ENCODE measurements around the gene USP3.

Gene USP3

DNA sequence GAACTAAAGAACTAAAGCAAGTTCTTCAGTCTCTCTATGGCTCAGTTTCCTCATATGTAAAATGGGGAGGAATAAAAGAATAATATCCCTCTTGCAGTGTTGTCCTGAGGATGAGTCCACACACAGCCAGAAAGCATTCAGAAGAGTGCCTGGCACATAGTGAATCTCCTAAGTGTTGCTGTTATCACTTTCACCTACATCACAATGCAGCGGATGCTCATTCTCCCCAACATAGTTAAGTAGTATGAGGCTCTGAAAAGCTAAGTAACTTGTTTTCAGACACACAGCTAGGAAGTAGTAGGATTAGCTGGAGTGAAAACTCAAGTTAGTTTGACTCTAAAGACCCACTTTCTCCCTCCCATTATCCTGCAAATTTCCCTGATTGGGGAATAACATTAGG is 9.1 kb upstream of the USP3 start:
- TF ChIP-seq, protein P1, sequence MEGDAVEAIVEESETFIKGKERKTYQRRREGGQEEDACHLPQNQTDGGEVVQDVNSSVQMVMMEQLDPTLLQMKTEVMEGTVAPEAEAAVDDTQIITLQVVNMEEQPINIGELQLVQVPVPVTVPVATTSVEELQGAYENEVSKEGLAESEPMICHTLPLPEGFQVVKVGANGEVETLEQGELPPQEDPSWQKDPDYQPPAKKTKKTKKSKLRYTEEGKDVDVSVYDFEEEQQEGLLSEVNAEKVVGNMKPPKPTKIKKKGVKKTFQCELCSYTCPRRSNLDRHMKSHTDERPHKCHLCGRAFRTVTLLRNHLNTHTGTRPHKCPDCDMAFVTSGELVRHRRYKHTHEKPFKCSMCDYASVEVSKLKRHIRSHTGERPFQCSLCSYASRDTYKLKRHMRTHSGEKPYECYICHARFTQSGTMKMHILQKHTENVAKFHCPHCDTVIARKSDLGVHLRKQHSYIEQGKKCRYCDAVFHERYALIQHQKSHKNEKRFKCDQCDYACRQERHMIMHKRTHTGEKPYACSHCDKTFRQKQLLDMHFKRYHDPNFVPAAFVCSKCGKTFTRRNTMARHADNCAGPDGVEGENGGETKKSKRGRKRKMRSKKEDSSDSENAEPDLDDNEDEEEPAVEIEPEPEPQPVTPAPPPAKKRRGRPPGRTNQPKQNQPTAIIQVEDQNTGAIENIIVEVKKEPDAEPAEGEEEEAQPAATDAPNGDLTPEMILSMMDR (IDR thresholded peaks at IDR 0.05; ENCODE audit: borderline replicate concordance, control extremely low read depth, extremely low read depth, insufficient read depth, missing control alignments): no peak
- DNase-seq (ENCODE audit: low spot score): no peak
- in situ Hi-C loops (cut with MboI; ENCODE audit: low sequenced_read_pairs, unreplicated experiment): no loop called here

DNA sequence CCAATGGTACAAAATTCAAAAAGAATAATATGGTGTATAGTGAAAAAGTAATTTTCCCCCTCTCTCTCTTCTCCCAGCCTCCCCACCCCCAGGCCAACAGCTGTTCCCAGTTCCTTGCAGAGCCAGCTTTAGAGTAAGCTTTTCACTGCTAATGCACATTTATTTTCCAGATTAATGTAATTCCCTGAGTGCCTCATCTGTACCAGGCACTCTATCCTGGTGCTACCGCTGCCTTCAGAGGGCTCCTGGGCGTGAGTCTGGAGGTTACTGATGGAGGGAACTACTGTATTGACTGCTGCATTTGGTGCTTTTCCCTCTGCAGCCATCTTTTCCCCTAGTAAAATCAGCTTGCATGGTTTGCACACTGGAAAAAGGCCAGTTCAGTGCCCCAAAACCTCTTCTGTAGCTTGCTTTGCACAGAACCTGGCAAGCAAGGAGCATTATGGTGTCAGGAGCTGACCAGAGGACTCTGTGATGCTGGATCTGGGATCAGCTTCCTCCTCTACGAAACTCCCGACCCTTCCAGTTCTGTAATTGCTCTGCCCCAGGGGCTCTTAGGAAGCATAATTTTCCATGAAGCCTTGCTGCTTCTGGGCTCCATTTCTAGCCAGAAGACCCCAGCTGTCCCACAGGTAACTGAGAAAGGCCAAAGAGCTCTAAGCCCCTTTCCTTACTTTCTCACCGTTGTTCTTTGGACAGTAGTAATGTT is 8.5 kb upstream of the USP3 start:
- in situ Hi-C loops (cut with MboI; ENCODE audit: low sequenced_read_pairs, unreplicated experiment): no loop called here
- TF ChIP-seq, protein P1 (IDR thresholded peaks at IDR 0.05; ENCODE audit: borderline replicate concordance, control extremely low read depth, extremely low read depth, insufficient read depth, missing control alignments): no peak

DNA sequence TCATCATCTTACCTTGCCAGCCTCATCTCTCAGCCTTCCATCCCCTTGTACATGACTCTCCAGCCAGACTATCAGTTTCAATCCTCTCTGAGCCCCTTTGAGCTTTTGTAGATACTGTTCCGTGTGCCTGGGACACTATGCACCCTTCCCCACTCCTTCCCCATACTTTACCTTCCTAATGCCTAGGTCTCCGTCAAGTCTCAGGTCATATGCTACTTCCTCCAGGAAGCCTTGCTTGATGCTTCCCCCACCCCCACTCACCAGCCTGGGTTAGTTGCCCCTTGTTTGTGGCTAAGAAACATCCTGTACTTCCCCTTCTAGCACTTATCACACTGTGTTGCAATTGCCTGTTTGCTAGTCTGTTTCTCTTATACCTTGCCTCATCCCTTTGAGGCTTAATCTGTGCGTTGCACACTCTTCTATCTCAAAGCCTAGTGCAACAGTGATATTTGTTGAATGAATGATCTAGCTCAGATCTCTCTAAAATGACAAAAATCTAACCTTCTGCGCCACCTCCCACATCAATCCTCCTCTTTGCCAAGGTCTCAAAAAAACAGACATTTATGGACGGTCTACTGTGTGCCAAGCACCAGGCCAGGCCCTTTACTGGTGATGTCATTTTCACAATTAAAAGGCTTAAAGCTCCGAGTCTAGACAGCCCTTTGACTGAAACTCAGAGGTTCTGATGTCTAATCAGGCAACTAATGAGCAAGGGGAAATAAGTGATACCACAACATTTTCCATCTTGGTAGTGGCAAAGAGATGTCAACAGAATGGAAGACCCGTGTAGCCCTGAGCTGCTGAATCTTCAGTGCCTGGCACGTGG is 6.5 kb upstream of the USP3 start:
- DNase-seq (ENCODE audit: low spot score): no peak
- TF ChIP-seq, protein P1 (IDR thresholded peaks at IDR 0.05; ENCODE audit: borderline replicate concordance, control extremely low read depth, extremely low read depth, insufficient read depth, missing control alignments): no peak

More for the DNA sequence above, 8.5 kb upstream of the USP3 start:
- no peak for DNase-seq (ENCODE audit: low spot score)

DNA sequence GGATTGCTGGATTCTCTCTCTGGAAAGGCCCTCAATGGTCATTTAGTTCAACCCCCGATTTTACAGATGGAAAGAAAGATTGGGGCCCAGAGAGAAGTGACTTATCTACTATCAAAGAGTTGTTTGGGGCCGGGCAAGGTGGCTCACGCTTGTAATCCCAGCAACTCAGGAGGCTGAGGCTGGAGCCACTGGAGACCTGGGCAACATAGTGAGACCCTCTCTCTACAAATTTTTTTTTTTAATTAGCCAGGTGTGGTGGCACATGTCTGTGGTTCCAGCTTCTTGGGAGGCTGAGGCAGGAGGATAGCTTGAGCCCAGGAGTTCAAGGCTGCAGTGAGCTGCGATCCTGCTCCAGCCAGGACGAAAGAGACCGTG is 5.2 kb upstream of the USP3 start:
- TF ChIP-seq, protein P1 (IDR thresholded peaks at IDR 0.05; ENCODE audit: borderline replicate concordance, control extremely low read depth, extremely low read depth, insufficient read depth, missing control alignments): no peak
- DNase-seq (ENCODE audit: low spot score): no peak
- in situ Hi-C loops (cut with MboI; ENCODE audit: low sequenced_read_pairs, unreplicated experiment): no loop called here

More for the DNA sequence above, 6.5 kb upstream of the USP3 start:
- in situ Hi-C loops (cut with MboI; ENCODE audit: low sequenced_read_pairs, unreplicated experiment): no loop called here

DNA sequence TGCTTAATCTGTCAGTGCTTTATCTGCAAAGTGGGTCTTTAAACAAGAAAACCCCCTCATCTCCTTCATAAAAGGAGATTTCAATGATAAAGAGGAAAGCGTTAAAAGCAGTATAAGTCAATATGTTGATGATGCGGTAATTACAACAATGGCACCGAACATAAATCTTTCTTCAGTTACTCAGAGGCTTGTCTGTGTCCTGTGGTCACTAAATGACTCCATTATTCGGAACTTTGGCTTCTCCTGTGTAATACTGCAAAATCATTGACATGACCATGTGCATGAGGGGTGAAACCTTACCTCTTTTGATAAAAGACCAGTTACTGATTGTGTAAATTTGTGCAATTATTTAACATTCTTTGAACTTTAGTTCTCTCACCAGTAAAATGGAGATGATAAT is 4.8 kb upstream of the USP3 start:
- TF ChIP-seq, protein P1 (IDR thresholded peaks at IDR 0.05; ENCODE audit: borderline replicate concordance, control extremely low read depth, extremely low read depth, insufficient read depth, missing control alignments): no peak
- DNase-seq (ENCODE audit: low spot score): no peak
- in situ Hi-C loops (cut with MboI; ENCODE audit: low sequenced_read_pairs, unreplicated experiment): no loop called here

DNA sequence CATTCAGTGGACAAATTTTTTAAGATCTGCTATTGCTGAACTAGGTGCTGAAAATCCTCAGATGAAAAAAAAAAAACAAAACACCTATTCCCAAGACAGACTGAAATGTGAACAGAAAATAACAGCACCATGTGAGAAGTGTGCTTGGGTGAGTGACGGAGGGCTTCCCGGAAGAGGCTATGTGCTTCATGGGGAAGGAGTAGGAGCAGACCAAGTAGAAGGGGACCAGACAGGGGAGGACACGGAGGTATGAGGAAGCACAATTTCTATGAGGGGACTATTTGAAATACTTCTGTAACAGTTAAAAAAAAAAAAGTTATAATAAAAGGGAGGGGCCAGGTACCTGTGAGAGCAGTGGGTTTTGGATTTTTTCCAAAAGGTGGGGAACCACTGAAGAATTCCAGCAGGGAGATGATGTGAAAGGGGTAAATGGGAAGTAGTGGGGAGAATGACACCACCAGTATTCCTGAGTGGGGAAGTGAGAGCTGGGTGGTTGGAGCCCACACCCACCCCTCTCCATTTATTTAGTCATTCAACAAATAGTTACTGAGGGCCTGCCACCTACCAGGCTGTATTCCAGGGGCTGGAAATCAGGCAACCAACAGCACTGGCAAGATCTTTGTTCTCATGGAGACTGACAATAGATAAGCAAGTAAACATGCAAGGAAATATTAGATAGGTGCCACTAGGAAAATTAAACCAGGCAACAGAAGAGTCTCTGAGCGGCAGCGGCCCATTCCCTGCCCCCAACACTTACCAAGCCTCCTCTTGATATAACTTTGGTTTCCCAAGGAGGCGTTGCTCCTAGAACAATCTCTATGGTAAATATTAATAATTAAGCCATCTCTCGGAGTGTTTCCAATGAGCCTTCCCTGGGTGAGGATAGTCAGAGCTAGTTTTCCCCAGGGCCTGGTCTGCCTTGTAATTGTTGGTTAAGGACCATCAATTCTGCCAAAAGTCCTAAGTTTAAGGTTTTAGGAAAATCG is 3.8 kb upstream of the USP3 start:
- in situ Hi-C loops (cut with MboI; ENCODE audit: low sequenced_read_pairs, unreplicated experiment): no loop called here
- TF ChIP-seq, protein P1 (IDR thresholded peaks at IDR 0.05; ENCODE audit: borderline replicate concordance, control extremely low read depth, extremely low read depth, insufficient read depth, missing control alignments): no peak
- no peak for DNase-seq (ENCODE audit: low spot score)

Data from GM13976 (cell line).